ENCODE data around the gene MS4A15.

MS4A15 gene

DNA sequence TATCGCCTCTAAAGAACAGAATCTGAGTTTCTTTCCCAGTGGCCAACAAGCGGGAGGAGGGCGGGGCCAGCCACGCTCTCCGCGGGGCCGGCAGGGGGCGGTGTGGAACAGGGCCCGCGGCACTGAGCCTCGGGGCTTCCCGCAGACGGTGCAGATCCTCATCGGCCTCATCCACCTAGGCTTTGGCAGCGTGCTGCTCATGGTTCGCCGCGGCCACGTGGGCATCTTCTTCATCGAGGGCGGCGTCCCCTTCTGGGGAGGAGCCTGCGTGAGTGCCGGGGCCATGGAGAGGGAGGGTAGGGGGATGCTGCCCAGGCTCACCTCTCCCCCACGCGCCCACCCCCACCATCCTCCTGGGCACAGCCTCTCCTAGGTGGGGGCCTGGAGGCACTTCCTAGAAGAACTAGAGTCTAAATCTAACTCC is 10.7 kb downstream of the MS4A15 start:
- H3K27ac ChIP-seq (ENCODE audit: low read depth, low read length), result no peak overlapping the region
- no peak overlapping the region for H3K9ac ChIP-seq (ENCODE audit: low read length)
- H3K27me3 ChIP-seq (ENCODE audit: control insufficient read depth in 1 of 2, insufficient read depth in 2 of 2, low read length in 2 of 2), result peaks cover 0 to 5% of the 10 kb centered on the region in 2 donors
- no peaks in the 10 kb centered on the region for H3K9me3 ChIP-seq (ENCODE audit: low read length)
- no peaks in the 10 kb centered on the region for H3K36me3 ChIP-seq (ENCODE audit: insufficient read depth, low read length)
- no peaks in the 10 kb centered on the region for H3K4me1 ChIP-seq (ENCODE audit: insufficient read depth, low read length)
- no peak overlapping the region for H3K4me3 ChIP-seq (ENCODE audit: low read depth in 1 of 2, low read length in 2 of 2)

DNA sequence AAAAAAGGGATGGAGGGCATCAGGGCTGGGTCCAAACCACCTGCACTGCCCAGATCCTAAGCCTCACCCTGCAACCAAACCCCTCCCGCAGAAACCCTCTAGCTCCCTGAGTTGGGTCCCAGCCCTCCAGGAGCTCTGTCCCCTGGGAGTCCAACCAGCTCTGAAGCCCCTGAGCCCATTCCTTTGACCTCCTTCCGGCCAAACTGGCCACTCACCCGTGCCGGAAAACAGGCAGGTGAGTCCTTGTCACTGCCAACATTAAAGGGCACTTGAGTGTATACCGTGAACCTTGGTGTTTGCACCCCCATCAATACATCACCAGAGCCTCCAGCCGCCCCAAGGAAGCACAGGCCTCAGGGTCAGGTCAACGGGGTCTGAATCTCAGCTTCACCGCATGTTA is 11.5 kb downstream of the MS4A15 start:
- H3K27me3 ChIP-seq (ENCODE audit: control insufficient read depth in 1 of 2, insufficient read depth in 2 of 2, low read length in 2 of 2), result peaks cover 0 to 5% of the 10 kb centered on the region in 2 donors

DNA sequence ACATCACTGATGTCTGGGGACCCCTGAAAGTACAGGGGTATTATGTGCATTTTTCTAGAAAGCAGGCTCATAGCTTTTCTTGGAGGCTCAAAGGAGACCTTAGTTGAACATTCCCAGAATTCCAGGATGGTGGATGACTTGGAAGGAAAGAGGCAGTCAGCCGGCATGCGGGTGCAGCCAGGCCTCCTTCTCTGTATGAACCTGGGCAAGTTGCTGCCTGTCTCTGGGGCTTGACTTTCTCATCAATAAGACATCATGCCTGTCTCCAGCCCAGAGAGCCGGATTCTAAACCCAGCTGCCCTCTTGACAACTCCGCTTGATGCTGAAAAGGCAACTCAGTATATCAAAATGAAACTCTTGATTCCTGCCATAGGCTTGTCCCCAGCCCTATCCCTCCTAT is 12.6 kb downstream of the MS4A15 start:
- no peak overlapping the region for H3K9ac ChIP-seq (ENCODE audit: low read length)
- peaks cover 0 to 5% of the 10 kb centered on the region in 2 donors for H3K27me3 ChIP-seq (ENCODE audit: control insufficient read depth in 1 of 2, insufficient read depth in 2 of 2, low read length in 2 of 2)
- H3K4me1 ChIP-seq (ENCODE audit: insufficient read depth, low read length), result no peaks in the 10 kb centered on the region
- H3K9me3 ChIP-seq (ENCODE audit: low read length), result no peaks in the 10 kb centered on the region
- no peaks in the 10 kb centered on the region for H3K36me3 ChIP-seq (ENCODE audit: insufficient read depth, low read length)
- no peak overlapping the region for H3K4me3 ChIP-seq (ENCODE audit: low read depth in 1 of 2, low read length in 2 of 2)
- H3K27ac ChIP-seq (ENCODE audit: low read depth, low read length), result no peak overlapping the region

More for the DNA sequence above, 11.5 kb downstream of the MS4A15 start:
- H3K9ac ChIP-seq (ENCODE audit: low read length), result no peak overlapping the region
- H3K9me3 ChIP-seq (ENCODE audit: low read length), result no peaks in the 10 kb centered on the region
- H3K4me3 ChIP-seq (ENCODE audit: low read depth in 1 of 2, low read length in 2 of 2), result no peak overlapping the region
- H3K36me3 ChIP-seq (ENCODE audit: insufficient read depth, low read length), result no peaks in the 10 kb centered on the region
- H3K27ac ChIP-seq (ENCODE audit: low read depth, low read length), result no peak overlapping the region
- H3K4me1 ChIP-seq (ENCODE audit: insufficient read depth, low read length), result no peaks in the 10 kb centered on the region

DNA sequence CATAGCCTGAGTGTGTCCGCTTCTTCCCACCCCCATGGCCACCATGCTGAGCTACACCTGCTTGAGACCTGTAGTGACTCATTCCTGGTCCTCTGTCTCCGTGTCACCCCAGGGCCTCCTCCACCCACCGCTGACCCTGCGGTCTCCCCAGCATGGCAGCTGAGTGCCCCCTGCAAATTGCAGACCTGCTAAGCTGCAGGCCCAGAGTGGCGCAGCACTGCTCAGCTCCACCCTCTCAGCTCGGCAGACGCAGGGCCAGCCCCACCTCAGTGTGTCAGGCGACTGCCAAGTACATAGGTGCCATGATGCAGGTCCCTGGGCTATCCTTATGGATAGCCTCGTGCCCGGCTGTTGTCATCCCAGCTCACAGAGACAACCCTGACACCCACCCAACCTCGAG is 13.1 kb downstream of the MS4A15 start:
- Histone ChIP-seq H3K27me3 (ENCODE audit: control insufficient read depth in 1 of 2, insufficient read depth in 2 of 2, low read length in 2 of 2) (peaks cover 0 to 5% of the 10 kb centered on the region in 2 donors), H3K4me3 (ENCODE audit: low read depth in 1 of 2, low read length in 2 of 2) (no peak overlapping the region), H3K27ac (ENCODE audit: low read depth, low read length) (no peak overlapping the region), H3K36me3 (ENCODE audit: insufficient read depth, low read length) (no peaks in the 10 kb centered on the region), H3K9me3 (ENCODE audit: low read length) (no peaks in the 10 kb centered on the region), H3K4me1 (ENCODE audit: insufficient read depth, low read length) (no peaks in the 10 kb centered on the region), H3K9ac (ENCODE audit: low read length) (no peak overlapping the region)

DNA sequence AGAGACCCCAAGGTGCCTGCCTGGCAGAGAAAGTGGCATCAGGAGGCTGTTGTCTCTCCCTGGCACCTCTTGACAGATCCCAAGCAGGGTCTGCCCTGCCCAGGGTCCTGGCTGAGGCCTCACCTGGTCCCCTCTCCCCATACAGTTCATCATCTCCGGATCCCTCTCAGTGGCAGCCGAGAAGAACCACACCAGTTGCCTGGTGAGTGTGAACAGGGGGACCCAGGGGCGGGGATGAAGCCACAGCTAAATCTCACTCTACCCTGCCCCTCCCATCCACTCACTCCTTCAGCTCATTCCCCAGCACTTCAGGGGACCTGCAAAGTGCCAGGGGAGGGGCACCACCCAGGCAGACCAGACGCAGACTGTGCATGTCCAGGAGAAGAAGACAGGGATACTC is 14.5 kb downstream of the MS4A15 start:
- no peaks in the 10 kb centered on the region for H3K36me3 ChIP-seq (ENCODE audit: insufficient read depth, low read length)
- peaks cover 0 to 5% of the 10 kb centered on the region in 2 donors for H3K27me3 ChIP-seq (ENCODE audit: control insufficient read depth in 1 of 2, insufficient read depth in 2 of 2, low read length in 2 of 2)
- H3K9ac ChIP-seq (ENCODE audit: low read length), result no peak overlapping the region
- H3K9me3 ChIP-seq (ENCODE audit: low read length), result no peaks in the 10 kb centered on the region
- H3K27ac ChIP-seq (ENCODE audit: low read depth, low read length), result no peak overlapping the region
- H3K4me1 ChIP-seq (ENCODE audit: insufficient read depth, low read length), result peaks cover 5% of the 10 kb centered on the region
- H3K4me3 ChIP-seq (ENCODE audit: low read depth in 1 of 2, low read length in 2 of 2), result no peak overlapping the region

DNA sequence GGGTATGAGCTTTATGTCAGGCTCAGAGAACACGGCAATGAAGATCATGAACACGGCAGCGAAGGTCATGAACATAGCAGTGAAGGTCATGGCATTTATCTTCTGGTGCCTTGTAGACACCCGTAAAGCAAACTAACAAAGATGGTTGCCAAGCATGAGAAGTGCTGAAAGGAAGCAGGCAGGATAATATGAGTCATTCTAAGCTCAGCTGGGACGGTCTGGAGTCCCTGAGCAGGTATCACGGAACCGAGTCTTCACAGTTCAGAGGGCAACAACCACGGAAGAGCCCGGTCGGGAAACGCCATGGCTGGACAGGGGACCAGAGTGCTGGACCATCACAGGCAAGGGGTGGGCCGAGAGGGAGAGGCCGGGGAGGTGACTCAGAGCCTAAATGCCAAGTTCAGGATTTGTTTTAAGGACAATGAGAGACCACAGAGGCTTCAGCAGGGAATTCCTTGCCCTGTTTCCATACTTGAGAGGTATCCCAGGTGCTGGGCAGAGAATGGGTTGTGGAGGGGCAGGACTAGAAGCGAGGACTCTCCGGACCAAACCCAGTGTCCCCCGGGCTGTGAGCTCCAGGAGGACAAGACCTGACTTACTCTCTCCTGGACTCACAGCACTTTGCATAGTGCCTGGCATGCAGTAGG is 15.3 kb downstream of the MS4A15 start:
- Histone ChIP-seq H3K27me3 (ENCODE audit: control insufficient read depth in 1 of 2, insufficient read depth in 2 of 2, low read length in 2 of 2) (no peaks in the 10 kb centered on the region), H3K4me3 (ENCODE audit: low read depth in 1 of 2, low read length in 2 of 2) (no peak overlapping the region), H3K27ac (ENCODE audit: low read depth, low read length) (no peak overlapping the region), H3K4me1 (ENCODE audit: insufficient read depth, low read length) (peaks cover 5% of the 10 kb centered on the region), H3K9ac (ENCODE audit: low read length) (no peak overlapping the region), H3K9me3 (ENCODE audit: low read length) (no peaks in the 10 kb centered on the region), H3K36me3 (ENCODE audit: insufficient read depth, low read length) (no peaks in the 10 kb centered on the region)

DNA sequence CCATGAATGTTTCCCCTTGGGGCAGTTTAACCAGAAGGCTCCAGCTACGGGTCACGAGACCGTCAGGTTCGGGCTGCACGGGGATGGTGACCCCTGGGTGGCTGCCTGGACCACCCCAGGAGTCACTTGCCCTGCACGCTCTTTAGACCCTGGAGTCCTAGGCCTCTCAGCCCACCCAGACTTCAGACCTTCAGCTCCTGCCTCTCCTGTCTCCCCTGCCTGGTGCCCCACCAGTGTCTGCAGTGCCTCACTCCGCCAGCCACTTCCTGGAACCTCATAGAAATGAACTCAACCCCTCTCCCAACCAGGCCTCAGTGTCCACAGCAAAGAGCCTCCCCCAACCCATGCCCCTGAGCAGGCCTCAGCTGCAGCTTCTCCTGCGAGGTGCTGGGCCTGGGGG is 16.0 kb downstream of the MS4A15 start:
- Histone ChIP-seq H3K9ac (ENCODE audit: low read length) (no peak overlapping the region), H3K27me3 (ENCODE audit: control insufficient read depth in 1 of 2, insufficient read depth in 2 of 2, low read length in 2 of 2) (no peaks in the 10 kb centered on the region), H3K36me3 (ENCODE audit: insufficient read depth, low read length) (no peaks in the 10 kb centered on the region), H3K27ac (ENCODE audit: low read depth, low read length) (no peak overlapping the region), H3K4me3 (ENCODE audit: low read depth in 1 of 2, low read length in 2 of 2) (no peak overlapping the region), H3K4me1 (ENCODE audit: insufficient read depth, low read length) (peaks cover 5% of the 10 kb centered on the region), H3K9me3 (ENCODE audit: low read length) (no peaks in the 10 kb centered on the region)

DNA sequence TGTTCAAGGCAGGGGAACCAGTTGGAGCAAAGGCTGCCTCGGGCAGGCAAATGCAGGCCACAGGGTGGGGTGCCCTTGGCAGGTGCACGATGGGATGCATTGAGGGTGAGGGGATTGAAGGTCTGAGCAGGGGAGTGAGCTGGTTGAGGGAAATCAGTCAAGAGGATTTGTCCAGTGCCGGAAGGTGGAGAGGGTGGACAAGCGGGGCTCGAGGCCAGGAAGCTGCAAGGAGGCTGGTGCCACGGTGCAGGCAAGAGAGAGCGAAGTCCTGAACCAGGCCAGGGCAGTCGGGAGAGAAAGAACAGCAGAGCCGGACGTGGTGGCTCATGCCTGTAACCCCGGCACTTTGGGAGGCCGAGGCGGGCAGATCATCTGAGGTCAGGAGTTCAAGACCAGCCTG is 18.1 kb downstream of the MS4A15 start:
- H3K4me1 ChIP-seq (ENCODE audit: insufficient read depth, low read length), result peaks cover 5% of the 10 kb centered on the region
- no peak overlapping the region for H3K9ac ChIP-seq (ENCODE audit: low read length)
- H3K27ac ChIP-seq (ENCODE audit: low read depth, low read length), result no peak overlapping the region
- H3K4me3 ChIP-seq (ENCODE audit: low read depth in 1 of 2, low read length in 2 of 2), result no peak overlapping the region
- H3K9me3 ChIP-seq (ENCODE audit: low read length), result no peaks in the 10 kb centered on the region
- H3K36me3 ChIP-seq (ENCODE audit: insufficient read depth, low read length), result no peaks in the 10 kb centered on the region
- no peaks in the 10 kb centered on the region for H3K27me3 ChIP-seq (ENCODE audit: control insufficient read depth in 1 of 2, insufficient read depth in 2 of 2, low read length in 2 of 2)

DNA sequence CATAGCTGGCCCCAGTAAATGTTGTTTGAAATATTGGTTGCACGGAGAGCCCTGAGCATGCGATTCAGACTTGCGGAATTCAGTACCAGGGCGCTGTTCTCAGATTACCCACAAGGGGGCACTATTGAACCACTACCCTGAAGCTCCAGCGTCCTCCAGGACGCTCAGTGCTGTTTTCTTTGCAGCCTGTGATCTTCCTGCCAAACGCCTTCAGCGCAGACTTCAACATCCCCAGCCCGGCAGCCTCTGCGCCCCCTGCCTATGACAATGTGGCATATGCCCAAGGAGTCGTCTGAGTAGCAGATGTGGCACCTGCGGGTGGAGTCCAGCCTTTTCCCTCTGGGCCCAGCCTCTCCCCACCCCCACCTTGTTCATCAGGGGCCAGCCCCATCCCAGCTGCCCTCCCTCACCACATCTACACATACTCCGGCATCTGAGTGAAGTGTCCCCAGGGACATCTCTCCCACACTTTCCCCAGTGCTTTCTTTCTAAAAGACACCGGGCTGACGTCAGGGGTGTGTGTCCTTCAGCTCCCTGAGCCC is 18.8 kb downstream of the MS4A15 start:
- no peaks in the 10 kb centered on the region for H3K27me3 ChIP-seq (ENCODE audit: control insufficient read depth in 1 of 2, insufficient read depth in 2 of 2, low read length in 2 of 2)
- H3K27ac ChIP-seq (ENCODE audit: low read depth, low read length), result no peak overlapping the region
- no peak overlapping the region for H3K9ac ChIP-seq (ENCODE audit: low read length)
- H3K4me1 ChIP-seq (ENCODE audit: insufficient read depth, low read length), result peaks cover 5% of the 10 kb centered on the region
- H3K36me3 ChIP-seq (ENCODE audit: insufficient read depth, low read length), result no peaks in the 10 kb centered on the region
- no peaks in the 10 kb centered on the region for H3K9me3 ChIP-seq (ENCODE audit: low read length)
- no peak overlapping the region for H3K4me3 ChIP-seq (ENCODE audit: low read depth in 1 of 2, low read length in 2 of 2)

DNA sequence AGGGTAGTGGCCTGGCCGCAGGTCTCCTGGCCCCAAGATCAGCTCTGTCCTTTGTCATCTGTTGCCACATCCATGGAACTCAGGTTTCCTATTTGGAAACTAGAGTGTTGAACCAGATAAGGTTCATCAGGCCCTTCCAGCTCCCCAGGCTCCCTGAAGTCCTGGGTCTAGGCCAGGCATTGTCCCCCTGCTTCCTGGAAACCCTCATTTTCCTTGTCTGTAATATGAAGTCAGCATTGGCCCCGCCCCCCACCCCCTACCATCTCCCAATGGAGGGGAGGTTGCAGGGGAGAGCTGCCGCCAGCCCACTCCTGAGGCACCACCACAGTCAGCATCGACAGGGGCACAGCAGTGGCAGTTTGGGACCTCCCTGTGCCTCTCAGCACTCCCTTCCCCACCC is 19.5 kb downstream of the MS4A15 start:
- no peak overlapping the region for H3K4me3 ChIP-seq (ENCODE audit: low read depth in 1 of 2, low read length in 2 of 2)
- H3K27me3 ChIP-seq (ENCODE audit: control insufficient read depth in 1 of 2, insufficient read depth in 2 of 2, low read length in 2 of 2), result no peaks in the 10 kb centered on the region
- H3K27ac ChIP-seq (ENCODE audit: low read depth, low read length), result no peak overlapping the region
- no peaks in the 10 kb centered on the region for H3K36me3 ChIP-seq (ENCODE audit: insufficient read depth, low read length)
- no peaks in the 10 kb centered on the region for H3K9me3 ChIP-seq (ENCODE audit: low read length)
- peaks cover 5% of the 10 kb centered on the region for H3K4me1 ChIP-seq (ENCODE audit: insufficient read depth, low read length)
- H3K9ac ChIP-seq (ENCODE audit: low read length), result no peak overlapping the region

DNA sequence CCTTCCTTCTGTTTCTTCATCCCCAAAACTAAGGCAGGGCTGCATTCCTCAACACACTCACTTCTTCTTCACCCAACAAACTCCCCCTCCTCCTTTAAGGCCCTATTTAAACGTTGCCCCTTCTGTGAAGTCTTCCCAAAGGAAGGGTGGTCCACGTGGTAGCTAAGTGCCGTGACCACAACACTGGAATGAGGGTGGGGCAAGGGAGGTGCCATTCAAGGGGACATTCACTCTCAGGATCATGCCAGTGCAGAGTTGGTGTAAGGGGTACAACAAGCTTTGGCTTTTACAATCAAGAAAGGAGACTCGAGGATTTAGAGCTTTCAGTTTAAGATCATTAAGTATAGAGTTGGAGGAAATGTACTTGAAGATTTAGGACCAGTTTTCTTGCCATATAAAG is 20.4 kb downstream of the MS4A15 start:
- no peaks in the 10 kb centered on the region for H3K36me3 ChIP-seq (ENCODE audit: insufficient read depth, low read length)
- H3K27me3 ChIP-seq (ENCODE audit: control insufficient read depth in 1 of 2, insufficient read depth in 2 of 2, low read length in 2 of 2), result no peaks in the 10 kb centered on the region

DNA sequence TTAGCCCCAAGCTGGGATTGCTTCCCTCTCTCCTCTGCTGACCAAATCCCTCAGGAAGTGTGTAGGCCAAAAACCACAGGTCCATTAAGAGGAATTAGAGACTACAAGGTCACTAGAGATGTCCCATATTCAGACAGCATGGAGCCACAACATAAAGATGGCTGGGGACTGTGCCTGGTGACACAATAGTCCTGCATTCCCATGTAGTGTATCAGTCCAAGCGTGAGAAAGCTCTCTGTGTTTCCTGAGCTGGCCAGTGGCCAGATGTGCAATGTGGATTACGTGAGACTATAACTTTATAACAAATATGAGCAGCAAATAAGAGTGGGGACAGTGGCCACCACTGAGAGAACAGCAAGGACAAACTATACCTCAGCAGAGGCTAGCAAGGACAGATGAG is 20.9 kb downstream of the MS4A15 start:
- H3K9me3 ChIP-seq (ENCODE audit: low read length), result no peaks in the 10 kb centered on the region
- no peaks in the 10 kb centered on the region for H3K36me3 ChIP-seq (ENCODE audit: insufficient read depth, low read length)
- peaks cover 5% of the 10 kb centered on the region for H3K4me1 ChIP-seq (ENCODE audit: insufficient read depth, low read length)
- no peaks in the 10 kb centered on the region for H3K27me3 ChIP-seq (ENCODE audit: control insufficient read depth in 1 of 2, insufficient read depth in 2 of 2, low read length in 2 of 2)
- no peak overlapping the region for H3K27ac ChIP-seq (ENCODE audit: low read depth, low read length)
- H3K9ac ChIP-seq (ENCODE audit: low read length), result no peak overlapping the region
- H3K4me3 ChIP-seq (ENCODE audit: low read depth in 1 of 2, low read length in 2 of 2), result no peak overlapping the region

More for the DNA sequence above, 20.4 kb downstream of the MS4A15 start:
- Histone ChIP-seq H3K4me3 (ENCODE audit: low read depth in 1 of 2, low read length in 2 of 2) (no peak overlapping the region), H3K4me1 (ENCODE audit: insufficient read depth, low read length) (peaks cover 5% of the 10 kb centered on the region), H3K9ac (ENCODE audit: low read length) (no peak overlapping the region), H3K9me3 (ENCODE audit: low read length) (no peaks in the 10 kb centered on the region), H3K27ac (ENCODE audit: low read depth, low read length) (no peak overlapping the region)

Data from muscle layer of colon (tissue), 2 donors.